ENCODE measurements around the gene GALNT16.

DNA sequence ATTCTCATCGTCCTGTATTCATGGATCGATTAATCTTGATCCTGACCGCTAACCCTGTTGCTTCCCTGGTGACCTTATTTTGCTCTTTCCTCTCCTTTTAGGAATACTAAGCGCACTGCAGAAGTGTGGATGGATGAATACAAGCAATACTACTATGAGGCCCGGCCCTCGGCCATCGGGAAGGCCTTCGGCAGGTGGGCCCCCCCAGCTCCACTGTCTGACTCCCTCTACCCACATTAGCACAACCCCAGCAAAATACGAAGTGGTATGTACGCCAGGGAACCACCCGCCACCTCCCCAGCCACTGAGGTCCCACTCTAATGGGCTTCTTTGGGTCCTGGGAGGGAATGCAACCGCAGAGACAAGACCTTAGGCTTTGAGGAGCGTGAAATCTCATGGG is 79.5 kb downstream of the GALNT16 start:
- no peak for TF ChIP-seq POLR2A (IDR thresholded peaks at IDR 0.05)
- TF ChIP-seq, protein P1, sequence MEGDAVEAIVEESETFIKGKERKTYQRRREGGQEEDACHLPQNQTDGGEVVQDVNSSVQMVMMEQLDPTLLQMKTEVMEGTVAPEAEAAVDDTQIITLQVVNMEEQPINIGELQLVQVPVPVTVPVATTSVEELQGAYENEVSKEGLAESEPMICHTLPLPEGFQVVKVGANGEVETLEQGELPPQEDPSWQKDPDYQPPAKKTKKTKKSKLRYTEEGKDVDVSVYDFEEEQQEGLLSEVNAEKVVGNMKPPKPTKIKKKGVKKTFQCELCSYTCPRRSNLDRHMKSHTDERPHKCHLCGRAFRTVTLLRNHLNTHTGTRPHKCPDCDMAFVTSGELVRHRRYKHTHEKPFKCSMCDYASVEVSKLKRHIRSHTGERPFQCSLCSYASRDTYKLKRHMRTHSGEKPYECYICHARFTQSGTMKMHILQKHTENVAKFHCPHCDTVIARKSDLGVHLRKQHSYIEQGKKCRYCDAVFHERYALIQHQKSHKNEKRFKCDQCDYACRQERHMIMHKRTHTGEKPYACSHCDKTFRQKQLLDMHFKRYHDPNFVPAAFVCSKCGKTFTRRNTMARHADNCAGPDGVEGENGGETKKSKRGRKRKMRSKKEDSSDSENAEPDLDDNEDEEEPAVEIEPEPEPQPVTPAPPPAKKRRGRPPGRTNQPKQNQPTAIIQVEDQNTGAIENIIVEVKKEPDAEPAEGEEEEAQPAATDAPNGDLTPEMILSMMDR (IDR thresholded peaks at IDR 0.05), result no peak

Data from suprapubic skin (tissue), 3 donors.